Neural progenitor cell (in vitro differentiated cells): ENCODE measurements around the gene RAB23. TPM values are rescaled to one million over a fixed set of nuclear protein-coding genes. Genes with fewer than 3 reads are reported as not detected.

Experiments
- DNase-seq: peaks from one replicate; pipeline ENCODE4 v3.0.0-alpha.2; 2016; ENCODE audit warnings: low spot score
- H2AFZ ChIP-seq: fragments of 200-600 bp; sonication (generic); replicated peaks from 2 replicates; pipeline ENCODE4 v1.6.1; 2016; ENCODE audit warnings: antibody characterized with exemption
- H3F3A ChIP-seq: fragments of 200-600 bp; sonication (generic); 2 replicates; pipeline ENCODE4 v1.6.1; 2016; ENCODE audit warnings: antibody characterized with exemption, low read depth
- H3K27ac ChIP-seq: fragments of 200-600 bp; sonication (generic); 2 replicates; pipeline ENCODE4 v1.5.1; 2016; ENCODE audit warnings: mild to moderate bottlenecking
- H3K27me3 ChIP-seq: fragments of 200-600 bp; sonication (generic); 2 replicates; pipeline ENCODE4 v1.6.1; 2016; ENCODE audit warnings: mild to moderate bottlenecking, moderate library complexity
- H3K36me3 ChIP-seq: fragments of 200-600 bp; sonication (generic); 2 replicates; pipeline ENCODE4 v1.5.1; 2016
- H3K4me1 ChIP-seq: fragments of 200-600 bp; sonication (generic); 2 replicates; pipeline ENCODE4 v1.6.1; 2016; ENCODE audit warnings: mixed run types
- H3K4me2 ChIP-seq: fragments of 200-600 bp; sonication (generic); 2 replicates; pipeline ENCODE4 v1.6.1; 2016
- H3K4me3 ChIP-seq: fragments of 200-600 bp; sonication (generic); 2 replicates; pipeline ENCODE4 v1.5.1; 2016
- H3K79me2 ChIP-seq: fragments of 200-600 bp; sonication (generic); 2 replicates; pipeline ENCODE4 v1.6.1; 2016; ENCODE audit warnings: low read depth
- H3K9ac ChIP-seq: fragments of 200-600 bp; sonication (generic); 2 replicates; pipeline ENCODE4 v1.6.1; 2016
- H3K9me3 ChIP-seq: fragments of 200-600 bp; sonication (generic); 2 replicates; pipeline ENCODE4 v1.5.1; 2016; ENCODE audit warnings: low read depth
- H4K20me1 ChIP-seq: fragments of 200-600 bp; sonication (generic); 2 replicates; pipeline ENCODE4 v1.6.1; 2016; ENCODE audit warnings: low read depth
- H3K27ac Mint-ChIP-seq: 3 replicates; pipeline ENCODE4 v1.8.0; 2021; ENCODE audit warnings: mixed read lengths
- H3K27me3 Mint-ChIP-seq: 2 replicates; pipeline ENCODE4 v1.8.0; 2022; ENCODE audit warnings: low read depth, mild to moderate bottlenecking, inconsistent platforms, moderate library complexity, mixed read lengths; ENCODE audit not compliant: insufficient read depth
- H3K36me3 Mint-ChIP-seq: 3 replicates; pipeline ENCODE4 v1.8.0; 2021; ENCODE audit warnings: mixed read lengths
- H3K4me1 Mint-ChIP-seq: 3 replicates; pipeline ENCODE4 v1.8.0; 2021; ENCODE audit warnings: mixed read lengths
- H3K4me3 Mint-ChIP-seq: 3 replicates; pipeline ENCODE4 v1.8.0; 2021; ENCODE audit warnings: mild to moderate bottlenecking, moderate library complexity, mixed read lengths
- H3K9me3 Mint-ChIP-seq: 3 replicates; pipeline ENCODE4 v1.8.0; 2020; ENCODE audit warnings: mixed read lengths
- EZH2 ChIP-seq: fragments of 200-600 bp; sonication (generic); IDR thresholded peaks from 2 replicates; pipeline ENCODE4 v1.6.1; 2017; ENCODE audit warnings: antibody characterized with exemption, mild to moderate bottlenecking, moderate library complexity
- EZH2phosphoT487 ChIP-seq: fragments of 200-600 bp; sonication (generic); IDR thresholded peaks from 2 replicates; pipeline ENCODE4 v1.6.1; 2017; ENCODE audit warnings: antibody characterized with exemption
- total RNA-seq: library from RNA; depleted of rRNA; stranded (reverse); fragments of >200 nt; gene quantifications from 2 replicates; pipeline ENCODE4 v1.2.3, GENCODE V29; 2015; ENCODE audit warnings: low replicate concordance
- TF ChIP-seq, protein P1 (sequence below): fragments of 200-600 bp; sonication (generic); IDR thresholded peaks from 2 replicates; pipeline ENCODE4 v1.5.1; 2017; ENCODE audit warnings: antibody characterized with exemption, mild to moderate bottlenecking

The RAB23 gene
- total RNA-seq, 1 donor from 2014 or later = 43.7 TPM

DNA sequence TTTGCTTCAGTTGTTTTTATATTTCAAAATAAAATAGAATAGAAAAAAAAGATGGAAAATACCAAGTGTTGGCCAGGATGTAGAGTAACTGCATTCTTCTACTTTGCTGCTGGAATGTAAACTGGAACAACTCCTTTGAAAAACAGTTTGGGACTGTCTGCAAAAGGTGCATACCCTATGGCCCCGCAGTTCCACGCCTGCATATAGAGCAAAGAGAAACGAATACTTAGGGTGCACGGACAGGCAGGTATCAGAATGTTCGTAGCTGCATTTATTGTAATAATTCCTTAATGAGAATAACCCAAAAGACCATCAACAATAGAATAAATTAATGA lies 603 bp upstream of the RAB23 start:
- Histone ChIP-seq H3F3A (peaks cover 19% of the 10 kb centered on the region), H4K20me1 (no peaks in the 10 kb centered on the region), H3K4me2 (peak overlapping the region; percentile 88), H2AFZ (peak overlapping the region; percentile 97), H3K9me3 (peaks cover 4% of the 10 kb centered on the region), H3K9ac (no peak overlapping the region), H3K27me3 (peaks cover 9% of the 10 kb centered on the region), H3K27ac (no peak overlapping the region), H3K4me3 (peak overlapping the region; percentile 88), H3K36me3 (no peaks in the 10 kb centered on the region), H3K4me1 (peaks cover 13% of the 10 kb centered on the region), H3K79me2 (peaks cover 37% of the 10 kb centered on the region)
- TF ChIP-seq, protein P1, sequence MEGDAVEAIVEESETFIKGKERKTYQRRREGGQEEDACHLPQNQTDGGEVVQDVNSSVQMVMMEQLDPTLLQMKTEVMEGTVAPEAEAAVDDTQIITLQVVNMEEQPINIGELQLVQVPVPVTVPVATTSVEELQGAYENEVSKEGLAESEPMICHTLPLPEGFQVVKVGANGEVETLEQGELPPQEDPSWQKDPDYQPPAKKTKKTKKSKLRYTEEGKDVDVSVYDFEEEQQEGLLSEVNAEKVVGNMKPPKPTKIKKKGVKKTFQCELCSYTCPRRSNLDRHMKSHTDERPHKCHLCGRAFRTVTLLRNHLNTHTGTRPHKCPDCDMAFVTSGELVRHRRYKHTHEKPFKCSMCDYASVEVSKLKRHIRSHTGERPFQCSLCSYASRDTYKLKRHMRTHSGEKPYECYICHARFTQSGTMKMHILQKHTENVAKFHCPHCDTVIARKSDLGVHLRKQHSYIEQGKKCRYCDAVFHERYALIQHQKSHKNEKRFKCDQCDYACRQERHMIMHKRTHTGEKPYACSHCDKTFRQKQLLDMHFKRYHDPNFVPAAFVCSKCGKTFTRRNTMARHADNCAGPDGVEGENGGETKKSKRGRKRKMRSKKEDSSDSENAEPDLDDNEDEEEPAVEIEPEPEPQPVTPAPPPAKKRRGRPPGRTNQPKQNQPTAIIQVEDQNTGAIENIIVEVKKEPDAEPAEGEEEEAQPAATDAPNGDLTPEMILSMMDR = no peak
- TF ChIP-seq EZH2phosphoT487 = no peak
- peaks cover 28% of the 10 kb centered on the region for H3K4me1 Mint-ChIP-seq
- H3K4me3 Mint-ChIP-seq = peak overlapping the region; percentile 99
- H3K36me3 Mint-ChIP-seq = peaks cover 20% of the 10 kb centered on the region
- no peak overlapping the region for H3K27ac Mint-ChIP-seq
- H3K27me3 Mint-ChIP-seq = peaks cover 5% of the 10 kb centered on the region
- DNase-seq = peak; percentile 21
- peaks cover 22% of the 10 kb centered on the region for H3K9me3 Mint-ChIP-seq

DNA sequence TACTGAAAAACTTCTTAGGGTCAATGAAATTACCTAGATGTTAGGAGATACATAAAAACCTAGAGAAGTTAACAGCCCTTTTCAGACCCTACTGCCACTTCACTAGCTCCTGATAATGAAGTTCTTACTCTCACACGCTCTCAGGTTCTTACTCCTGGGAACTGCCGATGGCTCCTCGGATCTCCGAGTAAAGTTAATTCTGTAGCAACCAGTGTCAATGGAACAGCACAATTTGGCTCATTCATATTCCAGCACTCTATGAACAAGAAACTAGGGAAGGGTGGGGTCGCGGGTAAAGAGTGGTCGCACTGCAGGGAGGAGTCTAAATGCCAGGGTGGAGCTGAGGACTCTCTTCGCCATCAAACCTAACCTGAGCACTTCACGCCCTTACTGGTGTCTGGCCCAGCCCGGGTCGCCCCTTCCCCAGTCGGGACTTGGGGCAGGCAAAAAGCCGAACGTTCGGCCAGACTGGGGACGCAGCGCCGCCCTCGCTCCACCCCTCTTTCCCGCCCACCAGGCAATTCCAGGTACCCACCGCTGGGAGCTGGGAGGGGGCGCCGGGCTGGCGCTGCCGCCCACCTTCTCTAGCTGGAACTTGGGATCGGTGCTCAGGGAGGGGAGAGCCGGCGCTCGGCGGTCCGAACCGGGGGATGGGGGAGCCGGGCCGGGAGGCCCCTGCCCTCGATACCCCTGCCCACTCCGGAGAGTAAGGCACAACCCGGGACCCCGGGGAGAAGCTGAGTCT lies 744 bp downstream of the RAB23 start:
- TF ChIP-seq EZH2phosphoT487 = no peak
- TF ChIP-seq, protein P1 = peak; percentile 25
- no peaks in the 10 kb centered on the region for H4K20me1 ChIP-seq
- DNase-seq = peak; percentile 85
- H3K27me3 Mint-ChIP-seq = peaks cover 7% of the 10 kb centered on the region
- H3K36me3 ChIP-seq = no peaks in the 10 kb centered on the region
- peaks cover 9% of the 10 kb centered on the region for H3K27me3 ChIP-seq
- H3K9ac ChIP-seq = peak overlapping the region; percentile 44
- H2AFZ ChIP-seq = peak overlapping the region; percentile 97
- peak overlapping the region; percentile 88 for H3K4me3 ChIP-seq
- peaks cover 4% of the 10 kb centered on the region for H3K9me3 ChIP-seq
- H3K27ac ChIP-seq = peak overlapping the region; percentile 87
- peaks cover 30% of the 10 kb centered on the region for H3K9me3 Mint-ChIP-seq
- H3K4me1 ChIP-seq = peaks cover 5% of the 10 kb centered on the region
- peaks cover 50% of the 10 kb centered on the region for H3K79me2 ChIP-seq
- peaks cover 19% of the 10 kb centered on the region for H3F3A ChIP-seq
- H3K4me1 Mint-ChIP-seq = peaks cover 21% of the 10 kb centered on the region
- H3K36me3 Mint-ChIP-seq = peaks cover 30% of the 10 kb centered on the region
- H3K4me2 ChIP-seq = peak overlapping the region; percentile 88
- H3K27ac Mint-ChIP-seq = peak overlapping the region; percentile 74
- H3K4me3 Mint-ChIP-seq = peak overlapping the region; percentile 93

DNA sequence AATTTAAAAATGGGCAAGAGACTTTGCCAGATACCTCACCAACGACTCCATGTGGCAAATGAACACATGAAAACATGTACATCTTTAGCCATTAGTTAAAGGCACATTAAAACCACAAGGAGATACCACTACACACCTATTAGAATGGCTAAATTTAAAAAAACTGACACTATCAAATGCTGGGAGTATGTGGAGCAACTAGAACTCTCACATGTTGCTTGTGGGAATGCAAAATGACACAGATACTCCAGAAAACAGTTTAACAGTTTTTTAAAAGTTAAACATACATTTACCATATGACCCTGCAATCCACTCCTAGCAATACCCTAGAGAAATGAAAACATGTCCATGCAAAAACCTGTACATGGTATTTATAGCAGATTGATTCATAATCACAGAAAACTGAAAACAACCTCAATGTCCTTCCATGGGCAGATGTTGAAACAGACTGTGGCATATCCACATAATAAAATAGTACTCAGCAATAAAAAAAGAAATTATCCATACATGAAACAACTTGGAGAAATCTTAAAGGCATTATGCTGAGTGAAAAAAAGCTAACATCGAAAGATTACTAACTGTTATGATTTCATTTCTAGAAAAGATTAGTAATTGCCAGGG lies 1.9 kb downstream of the RAB23 start:
- Histone ChIP-seq H3K4me3 (peak overlapping the region; percentile 88), H3K9ac (no peak overlapping the region), H3K79me2 (peaks cover 62% of the 10 kb centered on the region), H3K9me3 (peaks cover 4% of the 10 kb centered on the region), H3F3A (peaks cover 19% of the 10 kb centered on the region), H3K27me3 (peaks cover 9% of the 10 kb centered on the region), H3K4me1 (no peaks in the 10 kb centered on the region), H3K36me3 (no peaks in the 10 kb centered on the region), H2AFZ (no peak overlapping the region), H4K20me1 (no peaks in the 10 kb centered on the region), H3K4me2 (peak overlapping the region; percentile 88), H3K27ac (no peak overlapping the region)
- no peak overlapping the region for H3K27ac Mint-ChIP-seq
- peaks cover 39% of the 10 kb centered on the region for H3K9me3 Mint-ChIP-seq
- DNase-seq = no peak
- H3K4me1 Mint-ChIP-seq = peaks cover 10% of the 10 kb centered on the region
- peak overlapping the region; percentile 69 for H3K4me3 Mint-ChIP-seq
- no peak for TF ChIP-seq EZH2
- no peak for TF ChIP-seq EZH2phosphoT487
- TF ChIP-seq, protein P1 = no peak
- peaks cover 35% of the 10 kb centered on the region for H3K36me3 Mint-ChIP-seq
- H3K27me3 Mint-ChIP-seq = peaks cover 7% of the 10 kb centered on the region
